Body of pancreas (tissue), 4 donors: ENCODE results near the gene PPP1R9B. TPM values are rescaled to one million over a fixed set of nuclear protein-coding genes. Genes with fewer than 3 reads are reported as not detected.

Experiments used
- ATAC-seq: fragments of 150-250 bp; one replicate; pipeline ENCODE4 v1.9.1; 2016
- DNase-seq, 4 donors: peaks; one replicate each; pipeline ENCODE4 v3.0.0-alpha.2; 2019
- H3K27ac ChIP-seq, 4 donors: fragments of 200-600 bp; sonication (generic); 1 replicate in 3 of 4; 2 replicates in 1 of 4; pipeline versions ENCODE4 v1.5.1 to v1.6.1; 2016 to 2019; ENCODE audit warnings: mild to moderate bottlenecking in 1 of 4, mixed read lengths in 1 of 4, moderate library complexity in 1 of 4
- H3K27me3 ChIP-seq, 2 donors: fragments of 200-600 bp; sonication (generic); one replicate each; pipeline ENCODE4 v1.6.0; 2016; ENCODE audit warnings: mild to moderate bottlenecking in 1 of 2
- H3K36me3 ChIP-seq, 2 donors: fragments of 200-600 bp; sonication (generic); replicated peaks in 1 of 2; 2 replicates each; pipeline ENCODE4 v1.5.1; 2016; ENCODE audit warnings: low read depth in 2 of 2; ENCODE audit not compliant: insufficient read depth in 1 of 2
- H3K4me1 ChIP-seq: fragments of 200-600 bp; sonication (generic); one replicate; pipeline ENCODE4 v1.6.0; 2016
- H3K4me3 ChIP-seq, 2 donors: fragments of 200-600 bp; sonication (generic); 1 replicate in 1 of 2; 2 replicates in 1 of 2; pipeline ENCODE4 v1.5.1; 2016 to 2019
- H3K9me3 ChIP-seq, 3 donors: fragments of 200-600 bp; sonication (generic); 1 replicate in 2 of 3; 2 replicates in 1 of 3; pipeline ENCODE4 v1.5.1; 2016
- CTCF ChIP-seq, 7 experiments: fragments of 450-650 bp in 4 of 7; fragments of 200-600 bp in 3 of 7; sonication (generic) in 3 of 7; IDR thresholded peaks; one replicate each; pipeline ENCODE4 v1.5.1; 2016 to 2019; ENCODE audit warnings: antibody characterized with exemption in 7 of 7
- POLR2A ChIP-seq, 3 donors: fragments of 450-650 bp; IDR thresholded peaks; one replicate each; pipeline ENCODE4 v1.6.1; 2016; ENCODE audit warnings: antibody characterized with exemption in 3 of 3, mild to moderate bottlenecking in 2 of 3
- WGBS, 2 donors: methylation state at CpG; one replicate each; pipeline ENCODE4 v1.1.5; 2017; 5-methylcytosine and 5-hydroxymethylcytosine counted together
- intact Hi-C: fragments of 100-400 bp; cut with DNase I; formaldehyde crosslinking; loops from one replicate; pipeline ENCODE4 v1.15.1; 2023
- total RNA-seq, 2 donors: library from RNA; depleted of rRNA; stranded (reverse); fragments of >200 nt; gene quantifications; one replicate each; pipeline ENCODE4 v1.1.0, GENCODE V29; 2016

PPP1R9B gene
- total RNA-seq, 2 donors from 2014 or later = 20.0 to 31.0 TPM

GRCh38 chr17:50162466-50163254, 12.2 kb upstream of the PPP1R9B start:
- 53 to 62% methylated on average over 8 of the region's 8 CpGs for WGBS, 2 donors

GRCh38 chr17:50161911-50162288, 11.4 kb upstream of the PPP1R9B start:
- Histone ChIP-seq H3K36me3 (no peaks in the 10 kb centered on the region), H3K27me3 (no peaks in the 10 kb centered on the region), H3K27ac (no peak overlapping the region), H3K4me1 (peaks cover 14% of the 10 kb centered on the region), H3K9me3 (no peaks in the 10 kb centered on the region), H3K4me3 (no peak overlapping the region)
- intact Hi-C loops = no loop called here
- DNase-seq (no peak), ATAC-seq (no peak)
- no peak for TF ChIP-seq POLR2A (IDR thresholded peaks at IDR 0.05)
- no peak for TF ChIP-seq CTCF (IDR thresholded peaks at IDR 0.05)
- WGBS, 2 donors = 35 to 36% methylated on average over 16 of the region's 16 CpGs

More at GRCh38 chr17:50162466-50163254, 12.2 kb upstream of the PPP1R9B start:
- Histone ChIP-seq H3K27ac (no peak overlapping the region), H3K4me3 (no peak overlapping the region), H3K36me3 (no peaks in the 10 kb centered on the region), H3K27me3 (no peaks in the 10 kb centered on the region), H3K4me1 (peaks cover 14% of the 10 kb centered on the region), H3K9me3 (no peaks in the 10 kb centered on the region)
- intact Hi-C loops = no loop called here
- TF ChIP-seq CTCF (IDR thresholded peaks at IDR 0.05) = no peak
- no peak for TF ChIP-seq POLR2A (IDR thresholded peaks at IDR 0.05)
- DNase-seq (no peak), ATAC-seq (no peak)

GRCh38 chr17:50161023-50161910, 10.8 kb upstream of the PPP1R9B start:
- Histone ChIP-seq H3K4me3 (peak overlapping the region in 1 of 2 donors; percentile 6), H3K27ac (no peak overlapping the region), H3K36me3 (no peaks in the 10 kb centered on the region), H3K27me3 (no peaks in the 10 kb centered on the region), H3K9me3 (no peaks in the 10 kb centered on the region), H3K4me1 (peaks cover 14% of the 10 kb centered on the region)
- intact Hi-C loops = no loop called here
- peak; percentile 100 for ATAC-seq
- 0% methylated on average over 33 to 53 of the region's 53 CpGs for WGBS, 2 donors
- peak; percentile 88 to 91 (median 90) for DNase-seq
- peak in 2 of 3 donors; percentile 21 to 37 for TF ChIP-seq POLR2A (IDR thresholded peaks at IDR 0.05)
- peak; percentile 86 to 98 (median 93) for TF ChIP-seq CTCF (IDR thresholded peaks at IDR 0.05)

- H3K9me3 ChIP-seq = no peaks in the 10 kb centered on the region
- H3K27ac ChIP-seq = no peak overlapping the region
- no peak for ATAC-seq
- H3K4me1 ChIP-seq = peaks cover 30% of the 10 kb centered on the region
- intact Hi-C loops = no loop called here
- no peak for DNase-seq
- WGBS, 2 donors = 53 to 58% methylated on average over 4 of the region's 4 CpGs
- H3K27me3 ChIP-seq = no peaks in the 10 kb centered on the region
- no peak overlapping the region for H3K4me3 ChIP-seq
- H3K36me3 ChIP-seq = no peaks in the 10 kb centered on the region
- TF ChIP-seq CTCF (IDR thresholded peaks at IDR 0.05) = no peak
- no peak for TF ChIP-seq POLR2A (IDR thresholded peaks at IDR 0.05)
Measured at GRCh38 chr17:50157891-50158290, 7.4 kb upstream of the PPP1R9B start.
